NCI-H187 (cell line): ENCODE data around the gene HAUS7.

Source experiments
- DNase-seq, 2 experiments: peaks; one replicate each; lab custom pipeline; 2025; lab: John Stamatoyannopoulos, UW

HAUS7 gene

GRCh38 chrX:153438532-153438931 lies 31.8 kb downstream of the HAUS7 start:
- no peak for DNase-seq

DNA sequence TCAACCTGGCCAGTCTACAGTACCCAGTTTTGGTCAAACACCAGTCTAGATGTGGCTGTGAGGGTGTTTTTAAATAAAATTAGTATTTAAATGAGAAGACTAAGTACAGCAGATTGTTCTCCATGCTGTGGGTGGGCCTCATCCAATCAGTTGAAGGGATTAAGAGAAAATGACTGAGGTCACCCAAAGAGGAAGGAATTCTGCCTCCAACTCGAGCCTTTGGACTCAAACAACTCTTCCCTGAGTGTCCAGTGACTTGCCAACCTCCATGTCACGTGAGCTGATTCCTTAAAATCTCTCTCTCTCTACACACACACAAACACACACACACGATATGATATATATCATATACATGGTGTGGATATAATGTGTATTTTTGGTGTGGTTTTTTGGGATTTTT lies 34.5 kb downstream of the HAUS7 start:
- no peak for DNase-seq

GRCh38 chrX:153434801-153435200 lies 35.6 kb downstream of the HAUS7 start:
- DNase-seq = no peak

GRCh38 chrX:153433781-153434285 lies 36.5 kb downstream of the HAUS7 start:
- DNase-seq = no peak

GRCh38 chrX:153433161-153433680 lies 37.2 kb downstream of the HAUS7 start:
- DNase-seq = no peak

DNA sequence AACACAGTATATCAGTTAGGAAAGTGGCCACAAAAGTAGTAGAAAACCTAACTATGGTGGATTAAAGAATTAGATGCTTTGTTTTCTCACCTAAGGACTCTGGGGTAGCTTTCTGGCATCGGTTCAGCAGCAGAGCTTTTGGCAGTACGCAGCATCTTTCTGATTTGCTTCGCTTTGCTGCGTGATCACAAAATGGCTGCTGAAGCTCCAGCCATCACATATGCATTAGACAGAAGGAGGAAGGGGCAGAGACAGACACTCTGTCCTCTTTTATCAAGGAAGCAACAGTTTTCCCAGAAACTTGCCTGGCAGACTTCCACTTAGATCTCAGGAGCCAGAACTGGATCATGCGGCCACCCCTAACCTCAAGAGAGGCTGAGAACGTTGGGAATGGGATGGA lies 39.6 kb downstream of the HAUS7 start:
- no peak for DNase-seq

DNA sequence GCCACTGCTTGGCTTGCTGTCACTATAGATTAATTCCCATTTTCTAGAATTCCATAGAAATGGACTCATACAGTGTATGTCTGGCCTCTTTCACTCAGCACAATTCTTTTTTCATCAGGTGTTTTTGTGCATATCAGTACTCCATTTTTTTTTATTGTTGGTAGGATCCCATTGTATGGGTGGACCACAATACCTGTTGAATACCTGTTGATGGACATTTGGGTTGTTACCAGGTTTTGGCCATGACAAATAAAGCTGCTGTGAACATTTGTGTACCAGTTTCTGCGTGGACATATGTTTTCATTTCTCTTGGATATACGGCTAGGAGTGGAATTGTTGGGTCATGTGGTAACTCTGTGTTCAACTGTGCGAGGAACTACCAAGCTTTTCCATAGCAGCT lies 44.2 kb downstream of the HAUS7 start:
- DNase-seq = no peak

DNA sequence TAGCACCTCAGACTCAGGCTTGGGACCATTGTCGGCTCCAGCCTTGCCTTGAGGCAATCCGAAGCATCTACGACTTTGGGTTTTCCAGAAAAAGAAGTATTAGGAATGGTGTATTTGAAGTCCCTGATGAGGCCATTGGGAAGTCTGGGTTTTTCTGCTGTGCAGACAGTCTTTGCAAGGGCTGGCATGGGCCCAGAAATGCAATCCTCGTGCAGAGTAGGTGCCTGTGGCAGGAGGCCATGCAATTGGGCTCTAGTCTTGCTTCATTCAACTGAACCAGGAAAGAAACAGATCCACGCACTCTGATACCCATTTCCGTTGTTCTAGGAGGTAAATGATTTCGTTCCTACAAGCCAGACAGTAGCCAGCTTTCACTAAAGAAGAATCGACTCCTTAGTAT lies 46.7 kb downstream of the HAUS7 start:
- DNase-seq = no peak

GRCh38 chrX:153421856-153422255 lies 48.5 kb downstream of the HAUS7 start:
- no peak for DNase-seq

DNA sequence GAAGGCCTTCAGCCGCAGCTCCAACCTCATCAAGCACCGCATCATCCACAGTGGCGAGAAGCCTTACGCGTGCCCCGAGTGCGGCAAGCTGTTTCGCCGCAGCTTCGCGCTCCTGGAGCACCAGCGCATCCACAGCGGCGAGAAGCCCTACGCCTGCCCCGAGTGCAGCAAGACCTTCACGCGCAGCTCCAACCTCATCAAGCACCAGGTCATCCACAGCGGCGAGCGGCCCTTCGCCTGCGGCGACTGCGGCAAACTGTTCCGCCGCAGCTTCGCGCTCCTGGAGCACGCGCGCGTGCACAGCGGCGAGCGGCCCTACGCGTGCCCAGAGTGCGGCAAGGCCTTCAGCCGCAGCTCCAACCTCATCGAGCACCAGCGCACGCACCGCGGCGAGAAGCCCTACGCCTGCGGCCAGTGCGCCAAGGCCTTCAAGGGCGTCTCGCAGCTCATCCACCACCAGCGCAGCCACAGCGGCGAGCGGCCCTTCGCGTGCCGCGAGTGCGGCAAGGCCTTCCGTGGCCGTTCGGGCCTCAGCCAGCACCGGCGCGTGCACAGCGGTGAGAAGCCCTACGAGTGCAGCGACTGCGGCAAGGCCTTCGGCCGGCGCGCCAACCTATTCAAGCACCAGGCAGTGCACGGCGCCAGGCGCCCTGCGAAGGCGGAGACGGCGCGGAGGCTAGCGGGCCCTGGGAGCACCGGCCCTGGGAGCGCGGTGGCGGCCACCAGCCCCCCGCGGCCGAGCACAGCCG lies 49.4 kb downstream of the HAUS7 start:
- no peak for DNase-seq

DNA sequence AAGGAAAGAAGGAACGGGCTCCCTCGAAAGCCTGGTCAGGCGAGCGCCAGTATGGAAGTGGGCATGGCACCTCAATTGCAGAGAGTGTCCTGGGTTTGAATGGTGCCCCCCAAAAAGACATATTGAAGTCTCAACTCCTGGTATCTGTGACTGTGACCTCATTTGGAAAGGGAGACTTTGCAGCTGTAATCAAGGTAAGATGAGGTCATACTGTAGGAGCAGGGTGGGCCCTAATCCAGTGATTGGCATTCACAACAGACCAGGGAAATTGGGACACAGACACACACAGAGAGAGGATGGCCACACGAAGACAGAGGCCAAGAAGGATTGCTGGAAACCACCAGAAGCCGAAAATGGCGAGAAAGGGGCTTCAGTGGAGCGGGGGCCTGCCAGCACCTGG lies 52.7 kb downstream of the HAUS7 start:
- DNase-seq = no peak

GRCh38 chrX:153416781-153417450 lies 53.5 kb downstream of the HAUS7 start:
- DNase-seq = no peak

- no peak for DNase-seq
Measured at GRCh38 chrX:153414856-153415510, 55.4 kb downstream of the HAUS7 start.

- DNase-seq = no peak
Measured at GRCh38 chrX:153413731-153414130, 56.6 kb downstream of the HAUS7 start.

DNA sequence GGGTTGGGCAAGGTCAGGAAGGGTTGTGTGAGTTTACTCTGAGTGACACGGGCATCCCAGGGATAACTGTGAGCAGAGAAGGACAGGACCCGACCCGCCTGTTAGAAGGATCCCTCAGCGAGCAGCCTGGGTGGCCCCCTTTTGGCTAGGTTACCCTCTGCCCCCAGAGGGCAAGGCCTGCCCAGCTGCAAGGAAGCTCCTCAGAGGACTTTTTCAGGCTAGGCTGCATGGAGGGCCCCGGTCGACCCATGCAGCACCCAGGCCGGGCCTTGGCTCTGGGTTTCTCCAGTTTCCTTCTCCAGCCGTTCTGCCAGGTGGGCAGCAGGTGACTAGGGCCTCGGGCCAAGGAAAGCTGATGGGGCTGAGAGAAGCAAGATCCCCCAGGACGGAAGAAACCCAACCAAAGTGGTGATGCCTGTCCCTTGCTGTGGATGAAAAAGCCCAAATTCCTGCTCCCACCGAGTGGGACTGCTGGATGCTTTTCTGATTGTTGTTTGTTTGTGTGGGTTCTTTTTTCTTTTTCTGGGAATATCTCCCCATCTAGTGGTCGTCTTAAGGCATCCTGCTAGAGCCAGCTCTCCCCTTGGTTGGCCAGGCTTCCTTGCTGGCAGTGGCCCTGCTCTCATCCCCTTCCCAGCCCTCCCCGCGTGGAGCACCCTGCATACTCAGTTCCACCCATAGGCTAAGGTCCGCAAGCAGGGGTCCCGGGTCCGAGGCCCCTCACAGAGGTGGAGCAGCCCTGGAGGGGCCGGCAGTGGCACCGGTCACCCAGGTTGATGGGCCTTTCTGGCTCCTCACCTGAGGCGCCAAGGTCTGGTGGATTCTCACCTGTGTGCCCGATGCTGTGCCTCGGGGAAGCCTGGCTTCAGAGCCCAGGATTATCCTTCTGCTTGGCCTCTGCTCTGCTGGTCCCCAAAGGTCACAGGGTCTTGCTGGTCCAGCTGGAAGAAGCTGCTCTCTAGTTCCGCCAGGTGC lies 57.3 kb downstream of the HAUS7 start:
- no peak for DNase-seq

GRCh38 chrX:153411988-153412574 lies 58.3 kb downstream of the HAUS7 start:
- DNase-seq = no peak

DNA sequence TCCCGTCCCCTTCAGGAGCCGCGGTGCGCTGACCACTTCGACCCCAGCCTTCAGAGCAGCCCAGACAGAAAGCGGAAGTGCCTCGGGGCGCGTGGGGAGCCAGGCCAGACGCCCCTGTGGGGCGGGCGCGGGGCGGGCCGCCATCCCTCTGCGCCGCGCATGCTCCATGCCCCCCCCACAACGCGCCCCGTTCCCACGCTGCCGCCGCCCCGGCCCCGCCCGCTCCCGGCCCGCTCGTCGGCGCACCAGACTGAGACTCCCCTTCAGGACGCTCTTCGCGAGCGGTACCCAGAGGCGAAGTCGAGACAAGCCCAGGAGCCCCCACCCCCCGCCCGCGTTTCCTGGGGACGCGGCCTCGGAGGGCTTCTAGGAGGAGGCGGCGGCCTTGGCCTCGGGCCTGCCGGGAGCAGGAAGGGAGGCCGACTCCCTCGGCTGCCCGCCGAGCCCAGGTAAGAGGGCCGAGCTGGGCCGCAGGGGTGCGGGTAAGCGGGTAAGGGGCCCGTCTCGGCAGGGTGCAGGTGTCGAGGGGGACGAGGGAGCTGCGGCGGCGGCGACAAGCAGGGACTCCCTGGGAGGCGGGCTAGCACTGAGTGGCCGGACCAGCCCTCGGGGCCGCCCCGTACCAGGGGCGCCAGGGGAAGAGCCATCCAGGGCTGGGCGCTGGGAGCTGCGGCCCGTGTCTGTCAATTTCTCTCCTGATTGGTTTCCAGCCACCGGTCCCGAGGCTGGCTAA lies 59.0 kb downstream of the HAUS7 start, which contains the start of gene ZFP92:
ZFP92 (plus strand) TSS at position 218 of the 733 bp plus-strand sequence. CDS start 6,851 bp downstream, outside the sequence.
- no peak for DNase-seq

DNA sequence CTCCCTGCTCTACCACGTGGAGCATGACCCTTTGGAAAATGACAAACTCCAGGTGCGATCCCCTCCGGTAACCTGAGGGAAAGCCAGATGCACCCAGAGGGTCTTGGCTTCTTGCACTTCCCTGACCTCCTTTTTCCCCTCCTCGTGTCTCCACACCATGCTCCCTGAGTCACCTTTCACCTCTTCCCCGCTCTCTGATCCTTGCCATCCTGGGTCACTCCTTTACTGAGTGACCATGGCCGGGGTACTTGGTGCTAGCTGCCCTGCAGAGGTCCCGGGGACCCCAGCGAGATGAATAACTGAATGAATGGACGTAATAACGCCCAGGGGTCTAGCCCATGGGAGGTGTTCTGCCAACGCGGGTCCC lies 59.5 kb downstream of the HAUS7 start:
- no peak for DNase-seq

DNA sequence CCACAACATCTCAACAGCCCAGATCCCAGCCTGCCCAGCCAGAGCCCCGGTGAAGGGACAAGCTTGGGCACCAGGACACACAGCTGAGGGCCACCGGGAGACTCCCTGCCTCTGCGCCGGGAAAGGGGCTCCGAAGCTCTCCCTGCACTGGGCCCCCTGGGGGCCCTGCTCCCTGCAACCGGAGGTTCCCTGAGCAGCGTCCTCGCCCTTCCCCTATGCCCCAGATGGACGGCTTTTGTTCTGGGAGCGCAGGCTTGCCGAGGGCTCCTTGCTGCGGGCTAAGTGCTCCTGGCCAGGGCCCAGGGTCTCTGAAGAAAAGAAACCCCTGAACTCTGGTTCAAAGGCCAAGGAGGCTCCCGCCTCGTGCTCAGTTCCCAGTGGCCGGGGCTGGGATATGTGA lies 60.0 kb downstream of the HAUS7 start:
- no peak for DNase-seq

- no peak for DNase-seq
Measured at GRCh38 chrX:153409414-153410101, 60.8 kb downstream of the HAUS7 start.
